ENCODE measurements around the gene MCEE.
"Not testable (repeated sequence)": the region's sequence is repeated elsewhere in the genome, so short reads cannot be mapped to it uniquely, and the experiment has no call there.

GRCh38 chr2:71083752-71084312, 46.2 kb downstream of the MCEE start:
- TF ChIP-seq CTCF, POLR2A (IDR thresholded peaks at IDR 0.05): not testable (repeated sequence)
